ENCODE data around the gene HEYL. TPM values are rescaled to one million over a fixed set of nuclear protein-coding genes. Genes with fewer than 3 reads are reported as not detected.
A peak's percentile ranks its signal among the peaks of the same experiment; 100 is the strongest.

Gene HEYL
- total and polyA plus RNA-seq, 11 donors = 7.0 to 35.2 (median 18.8) TPM

GRCh38 chr1:39585933-39586332 lies 53.5 kb downstream of the HEYL start:
- no peak for TF ChIP-seq CTCF (IDR thresholded peaks at IDR 0.05)
- no peak for TF ChIP-seq POLR2A (IDR thresholded peaks at IDR 0.05)
- Histone ChIP-seq H3K27me3 (no peaks in the 10 kb centered on the region), H3K4me1 (no peaks in the 10 kb centered on the region), H3K4me3 (no peak overlapping the region), H3K36me3 (no peaks in the 10 kb centered on the region), H3K27ac (no peak overlapping the region), H3K9me3 (no peaks in the 10 kb centered on the region)
- ATAC-seq (no peak), DNase-seq (no peak)
- intact Hi-C loops (cut with DNase I) = no loop called here
- 90 to 94% (median 93%) methylated on average over 7 of the region's 7 CpGs for WGBS, 4 donors

- H3K4me1 ChIP-seq = peaks cover 0 to 43% (median 34%) of the 10 kb centered on the region in 12 donors
- H3K27me3 ChIP-seq = no peaks in the 10 kb centered on the region
- intact Hi-C loops (cut with DNase I) = no loop called here
- H3K27ac ChIP-seq = peak overlapping the region; percentile 83 to 96 (median 90)
- ATAC-seq = peak in 2 of 4 donors; percentile 7 to 44
- DNase-seq = peak in 3 of 5 donors; percentile 30 to 66 (median 40)
- peaks cover 2 to 40% (median 21%) of the 10 kb centered on the region in 9 donors for H3K36me3 ChIP-seq
- WGBS, 4 donors = 0 to 1% (median 0%) methylated on average over 61 to 87 of the region's 87 CpGs
- TF ChIP-seq CTCF (IDR thresholded peaks at IDR 0.05) (no peak), POLR2A (IDR thresholded peaks at IDR 0.05) (no peak)
- no peaks in the 10 kb centered on the region for H3K9me3 ChIP-seq
- peak overlapping the region; percentile 64 to 99 (median 86) for H3K4me3 ChIP-seq
Measured at GRCh38 chr1:39576016-39576657, 63.3 kb downstream of the HEYL start.

- no peaks in the 10 kb centered on the region for H3K27me3 ChIP-seq
- peak overlapping the region; percentile 64 to 99 (median 86) for H3K4me3 ChIP-seq
- no peaks in the 10 kb centered on the region for H3K9me3 ChIP-seq
- H3K27ac ChIP-seq = peak overlapping the region; percentile 83 to 96 (median 90)
- H3K36me3 ChIP-seq = peaks cover 5 to 48% (median 29%) of the 10 kb centered on the region in 9 donors
- TF ChIP-seq POLR2A (IDR thresholded peaks at IDR 0.05) (no peak), CTCF (IDR thresholded peaks at IDR 0.05) (no peak)
- WGBS, 4 donors = 3 to 10% (median 5%) methylated on average over 22 to 48 of the region's 48 CpGs
- peak; percentile 38 to 76 (median 67) for ATAC-seq
- peaks cover 0 to 46% (median 34%) of the 10 kb centered on the region in 12 donors for H3K4me1 ChIP-seq
- intact Hi-C loops (cut with DNase I) = no loop called here
- DNase-seq = peak; percentile 70 to 86 (median 78)
Measured at GRCh38 chr1:39575191-39576015, 64.0 kb downstream of the HEYL start.

GRCh38 chr1:39574646-39575045 lies 64.8 kb downstream of the HEYL start:
- no peaks in the 10 kb centered on the region for H3K9me3 ChIP-seq
- DNase-seq = no peak
- ATAC-seq = peak; percentile 32 to 57 (median 44)
- intact Hi-C loops (cut with DNase I) = no loop called here
- 29 to 49% (median 41%) methylated on average over 4 to 5 of the region's 5 CpGs for WGBS, 4 donors
- peaks cover 5 to 55% (median 36%) of the 10 kb centered on the region in 9 donors for H3K36me3 ChIP-seq
- no peaks in the 10 kb centered on the region for H3K27me3 ChIP-seq
- H3K4me1 ChIP-seq = peaks cover 0 to 46% (median 34%) of the 10 kb centered on the region in 12 donors
- TF ChIP-seq CTCF (IDR thresholded peaks at IDR 0.05) = no peak
- no peak for TF ChIP-seq POLR2A (IDR thresholded peaks at IDR 0.05)
- peak overlapping the region; percentile 24 to 96 (median 88) for H3K27ac ChIP-seq
- peak overlapping the region; percentile 64 to 99 (median 86) for H3K4me3 ChIP-seq

Data from heart left ventricle (tissue), 16 donors.